ENCODE measurements around the gene RTKN. TPM values are rescaled to one million over a fixed set of nuclear protein-coding genes. Genes with fewer than 3 reads are reported as not detected.

The RTKN gene
- total RNA-seq, 1 experiment from 2014 or later = 94.0 TPM

GRCh38 chr2:74439373-74439772, 2.4 kb downstream of the RTKN start:
- peaks cover 23 to 41% of the 10 kb centered on the region in 2 experiments for H3K4me1 ChIP-seq (ENCODE audit: control insufficient read depth in 1 of 2, insufficient read depth in 2 of 2, low read length in 2 of 2)
- H2AFZ ChIP-seq (ENCODE audit: low read depth, low read length, poor library complexity, severe bottlenecking) = no peak overlapping the region
- H3K4me2 ChIP-seq (ENCODE audit: low read length) = peak overlapping the region; percentile 91
- peak overlapping the region; percentile 78; the same call in 1 of the 2 replicates for H3K9ac ChIP-seq (ENCODE audit: low read length)
- DNase-seq (ENCODE audit: low read depth, low spot score) (no peak), ATAC-seq (no peak)
- no peaks in the 10 kb centered on the region for H3K9me2 ChIP-seq (ENCODE audit: insufficient read depth)
- H3K36me3 ChIP-seq (ENCODE audit: control insufficient read depth in 1 of 2, insufficient read depth in 2 of 2, low read length in 2 of 2) = peaks cover 0 to 13% of the 10 kb centered on the region in 2 experiments; a peak in 1 of 4 replicates
- ChIA-PET POLR2A (no interaction called here), CTCF (no interaction called here), RAD21 (ENCODE audit: low non-redundant PET in 1 of 2, low total read pairs in 2 of 2, uncharacterized antibody in 2 of 2, unreplicated experiment in 2 of 2) (interaction anchor here in 1 of 2 experiments (0.5 kb wide), 1 partner anchor 34 kb away, joined by 4 read pairs; no protein-coding TSS in a partner anchor)
- H3K27me3 ChIP-seq (ENCODE audit: insufficient read depth, low read length) = no peaks in the 10 kb centered on the region
- TF ChIP-seq POLR2A (IDR thresholded peaks at IDR 0.05; ENCODE audit: borderline replicate concordance, extremely low read depth, insufficient read depth, insufficient read length) = no peak
- H3K9me3 ChIP-seq (ENCODE audit: control insufficient read depth in 1 of 2, insufficient read depth in 1 of 2, low read depth in 1 of 2, low read length in 2 of 2) = no peaks in the 10 kb centered on the region
- intact Hi-C loops (cut with micrococcal nuclease) = no loop called here
- BruUV-seq (replicated peaks) = no TSS peak
- peak overlapping the region; percentile 66 to 69; a peak in 3 of 4 replicates for H3K4me3 ChIP-seq (replicated peaks in 1 of 2; ENCODE audit: low read depth in 1 of 2, low read length in 2 of 2)
- H4K20me1 ChIP-seq (ENCODE audit: insufficient read depth) = no peaks in the 10 kb centered on the region; the same call in 1 of the 2 replicates
- peaks cover 64% of the 10 kb centered on the region for H3K79me2 ChIP-seq (ENCODE audit: insufficient read depth, low read length)
- H3K27ac ChIP-seq (ENCODE audit: low read depth, low read length) = peak overlapping the region; percentile 99

GRCh38 chr2:74438248-74438647, 3.5 kb downstream of the RTKN start:
- Histone ChIP-seq H3K27me3 (ENCODE audit: insufficient read depth, low read length) (no peaks in the 10 kb centered on the region), H4K20me1 (ENCODE audit: insufficient read depth) (no peaks in the 10 kb centered on the region; the same call in 1 of the 2 replicates), H3K9ac (ENCODE audit: low read length) (no peak overlapping the region), H3K27ac (ENCODE audit: low read depth, low read length) (no peak overlapping the region), H3K36me3 (ENCODE audit: control insufficient read depth in 1 of 2, insufficient read depth in 2 of 2, low read length in 2 of 2) (peaks cover 0 to 13% of the 10 kb centered on the region in 2 experiments; a peak in 1 of 4 replicates), H3K4me1 (ENCODE audit: control insufficient read depth in 1 of 2, insufficient read depth in 2 of 2, low read length in 2 of 2) (peaks cover 15 to 32% of the 10 kb centered on the region in 2 experiments), H3K4me2 (ENCODE audit: low read length) (no peak overlapping the region), H3K4me3 (replicated peaks in 1 of 2; ENCODE audit: low read depth in 1 of 2, low read length in 2 of 2) (no peak overlapping the region), H3K9me3 (ENCODE audit: control insufficient read depth in 1 of 2, insufficient read depth in 1 of 2, low read depth in 1 of 2, low read length in 2 of 2) (no peaks in the 10 kb centered on the region), H3K9me2 (ENCODE audit: insufficient read depth) (no peaks in the 10 kb centered on the region), H2AFZ (ENCODE audit: low read depth, low read length, poor library complexity, severe bottlenecking) (no peak overlapping the region), H3K79me2 (ENCODE audit: insufficient read depth, low read length) (peaks cover 75% of the 10 kb centered on the region)
- ChIA-PET RAD21 (ENCODE audit: low non-redundant PET in 1 of 2, low total read pairs in 2 of 2, uncharacterized antibody in 2 of 2, unreplicated experiment in 2 of 2) (no interaction called here), POLR2A (no interaction called here), CTCF (no interaction called here)
- intact Hi-C loops (cut with micrococcal nuclease) = no loop called here
- DNase-seq (ENCODE audit: low read depth, low spot score) (no peak), ATAC-seq (no peak)
- no TSS peak for BruUV-seq (replicated peaks)
- TF ChIP-seq EZH2 (IDR thresholded peaks at IDR 0.05) = no peak
- no peak for TF ChIP-seq SRF (IDR thresholded peaks at IDR 0.05; ENCODE audit: low read depth)
- TF ChIP-seq SIN3A (IDR thresholded peaks at IDR 0.05; ENCODE audit: low read depth) = no peak
- no peak for TF ChIP-seq EGR1 (IDR thresholded peaks at IDR 0.05; ENCODE audit: low read depth)
- no peak for TF ChIP-seq POLR2AphosphoS5 (IDR thresholded peaks at IDR 0.05; ENCODE audit: low read depth, low read length)
- TF ChIP-seq ZFX (IDR thresholded peaks at IDR 0.05) = no peak
- TF ChIP-seq CBX3 (IDR thresholded peaks at IDR 0.05; ENCODE audit: low read depth) = no peak
- TF ChIP-seq POLR2A (IDR thresholded peaks at IDR 0.05; ENCODE audit: borderline replicate concordance, extremely low read depth, insufficient read depth, insufficient read length) = no peak
- TF ChIP-seq FOSL1 (IDR thresholded peaks at IDR 0.05; ENCODE audit: low read depth) = no peak
- no peak for TF ChIP-seq EZH2phosphoT487 (IDR thresholded peaks at IDR 0.05; ENCODE audit: borderline replicate concordance)
- TF ChIP-seq YY1 (IDR thresholded peaks at IDR 0.05; ENCODE audit: extremely low read depth, insufficient replicate concordance, low read depth, low read length) = no peak
- TF ChIP-seq CEBPB (IDR thresholded peaks at IDR 0.05; ENCODE audit: low read depth) = no peak
- TF ChIP-seq TCF7L2 (IDR thresholded peaks at IDR 0.05; ENCODE audit: borderline replicate concordance, extremely low read depth, insufficient read depth, insufficient read length) = no peak
- no peak for TF ChIP-seq ATF3 (IDR thresholded peaks at IDR 0.05)
- TF ChIP-seq ZBTB33 (IDR thresholded peaks at IDR 0.05; ENCODE audit: extremely low read depth, insufficient replicate concordance, low read length) = no peak
- no peak for TF ChIP-seq ELF1 (IDR thresholded peaks at IDR 0.05; ENCODE audit: borderline replicate concordance, low read depth)
- TF ChIP-seq MAX (IDR thresholded peaks at IDR 0.05) = no peak
- no peak for TF ChIP-seq ZNF274 (IDR thresholded peaks at IDR 0.05; ENCODE audit: low read depth, low read length)
